Measurements from ENCODE around the gene PCDHGC5.

GRCh38 chr5:141439411-141440141, 49.3 kb upstream of the PCDHGC5 start:
- peak; percentile 38; the same call in 1 of the 2 replicates for TF ChIP-seq RAD21 (IDR thresholded peaks at IDR 0.05; ENCODE audit: low read depth)
- TF ChIP-seq, protein P1, sequence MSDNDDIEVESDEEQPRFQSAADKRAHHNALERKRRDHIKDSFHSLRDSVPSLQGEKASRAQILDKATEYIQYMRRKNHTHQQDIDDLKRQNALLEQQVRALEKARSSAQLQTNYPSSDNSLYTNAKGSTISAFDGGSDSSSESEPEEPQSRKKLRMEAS (IDR thresholded peaks at IDR 0.05), result no peak
- no peak for TF ChIP-seq CREB1 (IDR thresholded peaks at IDR 0.05; ENCODE audit: low read depth)
- no peak for TF ChIP-seq TAF1 (IDR thresholded peaks at IDR 0.05; ENCODE audit: low read depth)
- TF ChIP-seq EP300 (IDR thresholded peaks at IDR 0.05; ENCODE audit: borderline replicate concordance), result no peak
- no peak for TF ChIP-seq CEBPB (IDR thresholded peaks at IDR 0.05)
